CD4-positive, alpha-beta T cell treated with Interleukin-6 for 4 hours (primary cell): ENCODE measurements around the gene ABCF3.

Experiments
- DNase-seq: peaks from one replicate; pipeline ENCODE4 v3.0.0-alpha.2; 2020; ENCODE audit warnings: mixed read lengths

Gene ABCF3

GRCh38 chr3:184188080-184188479 is 2.1 kb downstream of the ABCF3 start:
- no peak for DNase-seq

GRCh38 chr3:184189421-184189820 is 3.4 kb downstream of the ABCF3 start:
- DNase-seq: no peak

- no peak for DNase-seq
Observed at GRCh38 chr3:184192889-184193288, 6.9 kb downstream of the ABCF3 start.

- no peak for DNase-seq
Observed at GRCh38 chr3:184193991-184194539, 8.1 kb downstream of the ABCF3 start.

- DNase-seq: no peak
Observed at GRCh38 chr3:184196536-184196935, 10.5 kb downstream of the ABCF3 start.

- DNase-seq: no peak
Observed at GRCh38 chr3:184198509-184198908, 12.5 kb downstream of the ABCF3 start.

- DNase-seq: no peak
Observed at GRCh38 chr3:184200825-184201224, 14.8 kb downstream of the ABCF3 start.

- DNase-seq: no peak
Observed at GRCh38 chr3:184203526-184203925, 17.5 kb downstream of the ABCF3 start.

- no peak for DNase-seq
Observed at GRCh38 chr3:184209146-184209923, 23.3 kb downstream of the ABCF3 start.

GRCh38 chr3:184211297-184211696 is 25.3 kb downstream of the ABCF3 start:
- DNase-seq: no peak

- no peak for DNase-seq
Observed at GRCh38 chr3:184211718-184212117, 25.7 kb downstream of the ABCF3 start.

- DNase-seq: no peak
Observed at GRCh38 chr3:184218814-184219213, 32.8 kb downstream of the ABCF3 start.

GRCh38 chr3:184222521-184222920 is 36.5 kb downstream of the ABCF3 start:
- no peak for DNase-seq

GRCh38 chr3:184223946-184224345 is 37.9 kb downstream of the ABCF3 start:
- no peak for DNase-seq

- DNase-seq: peak; percentile 65
Observed at GRCh38 chr3:184227481-184227935, 41.5 kb downstream of the ABCF3 start.

- no peak for DNase-seq
Observed at GRCh38 chr3:184228376-184229137, 42.6 kb downstream of the ABCF3 start.

GRCh38 chr3:184229394-184230080 is 43.5 kb downstream of the ABCF3 start, which contains the start of gene VWA5B2:
TSS of gene VWA5B2 (plus strand) at chr3:184229585. CDS start at chr3:184230529, 944 bp downstream.
- DNase-seq: peak; percentile 80

GRCh38 chr3:184230081-184230602 is 44.1 kb downstream of the ABCF3 start:
- no peak for DNase-seq

- DNase-seq: peak; percentile 15
Observed at GRCh38 chr3:184230603-184231528, 44.9 kb downstream of the ABCF3 start.

- DNase-seq: no peak
Observed at GRCh38 chr3:184231671-184232070, 45.7 kb downstream of the ABCF3 start.

- no peak for DNase-seq
Observed at GRCh38 chr3:184233127-184233843, 47.3 kb downstream of the ABCF3 start.
